ENCODE measurements around the gene DNAJC27. TPM values are rescaled to one million over a fixed set of nuclear protein-coding genes. Genes with fewer than 3 reads are reported as not detected.

DNAJC27 gene
- total RNA-seq, 2 experiments from 2014 or later: 9.3 to 9.6 TPM

DNA sequence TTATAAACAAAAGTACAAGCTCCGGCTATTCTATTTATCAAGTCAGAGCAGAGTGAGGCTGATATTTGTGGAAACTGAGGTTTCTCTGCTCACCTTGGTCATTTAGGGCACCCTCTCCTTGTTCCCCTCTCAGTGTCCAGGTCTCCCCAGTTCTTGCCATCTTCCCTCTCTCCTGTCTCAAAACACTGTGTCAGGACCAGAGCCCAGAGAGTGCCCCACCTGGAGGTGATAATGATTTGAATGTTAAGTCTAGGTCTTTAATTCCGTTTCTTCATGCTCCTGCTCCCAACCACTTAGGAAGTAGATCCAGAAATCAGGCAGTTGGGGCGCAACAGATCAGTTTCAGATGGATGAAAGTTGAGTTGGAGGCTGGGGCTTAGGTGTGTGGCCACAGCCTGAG, 42.5 kb downstream of the DNAJC27 start:
- ATAC-seq (ENCODE audit: low read depth): no peak
- Mint-ChIP-seq H3K4me1 (peaks cover 12% of the 10 kb centered on the region), H3K9me3 (no peaks in the 10 kb centered on the region), H3K36me3 (no peaks in the 10 kb centered on the region), H3K4me3 (no peak overlapping the region), H3K27me3 (no peaks in the 10 kb centered on the region), H3K27ac (no peak overlapping the region)
- no peak for DNase-seq
- POLR2A ChIA-PET: no interaction called here

DNA sequence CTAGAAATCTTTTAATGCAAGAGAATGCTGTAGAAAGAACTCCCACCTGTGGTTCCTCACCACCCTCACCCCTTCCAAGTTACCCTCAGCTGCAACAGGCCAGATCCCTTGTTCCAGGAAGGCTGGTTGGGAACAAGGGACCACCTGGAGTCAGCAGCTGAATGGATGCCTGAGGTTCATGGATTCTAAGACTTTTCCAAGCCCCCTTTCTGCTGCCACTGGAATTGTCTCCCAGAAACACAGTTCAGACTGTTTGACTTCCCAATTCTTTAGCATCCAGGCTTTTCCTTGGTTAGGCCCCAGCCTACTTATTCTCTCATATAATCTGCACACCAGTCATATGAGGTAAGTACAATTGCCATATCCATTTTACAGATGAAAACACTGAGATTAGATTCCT, 43.7 kb downstream of the DNAJC27 start:
- POLR2A ChIA-PET: no interaction called here
- no peaks in the 10 kb centered on the region for H3K36me3 Mint-ChIP-seq
- DNase-seq (no peak), ATAC-seq (ENCODE audit: low read depth) (no peak)
- H3K4me1 Mint-ChIP-seq: peaks cover 12% of the 10 kb centered on the region
- H3K27me3 Mint-ChIP-seq: no peaks in the 10 kb centered on the region
- no peak overlapping the region for H3K4me3 Mint-ChIP-seq
- H3K9me3 Mint-ChIP-seq: no peaks in the 10 kb centered on the region
- no peak overlapping the region for H3K27ac Mint-ChIP-seq

DNA sequence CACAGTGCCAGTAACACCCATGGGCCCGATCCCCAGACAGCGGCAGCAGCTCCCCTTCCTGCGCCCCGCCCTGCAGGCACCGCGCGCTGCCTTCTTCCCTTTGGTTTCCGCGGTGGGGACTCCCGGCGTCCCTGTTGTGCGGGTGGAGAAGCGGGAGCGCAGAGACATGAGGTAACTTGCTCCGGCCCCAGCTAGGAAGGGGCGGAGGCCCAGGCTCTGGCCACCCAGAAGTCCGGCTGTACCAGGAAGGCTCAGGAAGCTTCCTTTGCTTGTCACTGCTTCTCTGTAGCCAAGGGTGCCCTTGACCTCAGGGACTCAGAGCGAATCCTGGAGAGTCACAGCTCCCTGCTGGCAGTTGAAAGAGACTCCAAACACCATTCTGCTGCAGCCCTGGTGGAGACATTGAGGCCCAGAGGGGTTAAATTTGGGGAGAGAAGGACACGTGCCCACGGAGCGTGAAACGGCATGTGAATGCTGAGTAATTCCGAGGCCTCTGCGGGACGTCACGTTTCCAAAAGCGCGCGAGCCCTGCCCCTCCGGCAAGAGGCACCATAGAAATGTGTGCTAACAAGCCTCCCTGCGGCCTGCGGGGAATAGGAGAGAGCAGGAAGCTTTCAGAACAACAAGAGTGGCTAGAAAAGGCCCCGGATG, 45.0 kb downstream of the DNAJC27 start:
- no peaks in the 10 kb centered on the region for H3K9me3 Mint-ChIP-seq
- ATAC-seq (ENCODE audit: low read depth) (peak; percentile 49), DNase-seq (peak; percentile 51)
- no peaks in the 10 kb centered on the region for H3K36me3 Mint-ChIP-seq
- peaks cover 12% of the 10 kb centered on the region for H3K4me1 Mint-ChIP-seq
- H3K27me3 Mint-ChIP-seq: no peaks in the 10 kb centered on the region
- H3K27ac Mint-ChIP-seq: peak overlapping the region; percentile 57
- POLR2A ChIA-PET: interaction anchor here (0.6 kb wide), 1 partner anchor 17 kb away, joined by 4 read pairs; no protein-coding TSS in a partner anchor
- H3K4me3 Mint-ChIP-seq: peak overlapping the region; percentile 61

DNA sequence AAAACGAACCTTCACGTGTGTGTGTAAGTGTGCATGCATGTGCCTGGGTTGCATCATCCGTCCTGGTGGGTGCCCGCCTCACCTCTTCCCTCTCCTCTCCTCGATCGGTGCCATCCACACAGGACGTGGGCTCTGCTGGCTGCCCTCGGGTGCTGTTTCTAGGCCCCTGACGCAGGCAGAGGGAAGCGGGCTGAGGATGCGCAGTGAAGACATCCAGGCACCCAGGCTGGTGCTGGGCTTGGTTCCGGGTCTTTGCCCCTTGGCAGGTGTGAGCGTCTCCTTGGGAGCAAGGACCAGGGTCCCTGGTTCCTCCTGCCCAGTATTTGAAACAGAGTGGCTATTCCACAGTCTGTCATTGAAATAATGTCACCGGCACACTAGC, 45.5 kb downstream of the DNAJC27 start:
- Mint-ChIP-seq H3K27me3 (no peaks in the 10 kb centered on the region), H3K9me3 (no peaks in the 10 kb centered on the region), H3K36me3 (no peaks in the 10 kb centered on the region), H3K4me1 (peaks cover 10% of the 10 kb centered on the region), H3K4me3 (peak overlapping the region; percentile 61), H3K27ac (no peak overlapping the region)
- DNase-seq: no peak
- POLR2A ChIA-PET: interaction anchor here (0.6 kb wide), 1 partner anchor 17 kb away, joined by 4 read pairs; no protein-coding TSS in a partner anchor
- ATAC-seq (ENCODE audit: low read depth): no peak

DNA sequence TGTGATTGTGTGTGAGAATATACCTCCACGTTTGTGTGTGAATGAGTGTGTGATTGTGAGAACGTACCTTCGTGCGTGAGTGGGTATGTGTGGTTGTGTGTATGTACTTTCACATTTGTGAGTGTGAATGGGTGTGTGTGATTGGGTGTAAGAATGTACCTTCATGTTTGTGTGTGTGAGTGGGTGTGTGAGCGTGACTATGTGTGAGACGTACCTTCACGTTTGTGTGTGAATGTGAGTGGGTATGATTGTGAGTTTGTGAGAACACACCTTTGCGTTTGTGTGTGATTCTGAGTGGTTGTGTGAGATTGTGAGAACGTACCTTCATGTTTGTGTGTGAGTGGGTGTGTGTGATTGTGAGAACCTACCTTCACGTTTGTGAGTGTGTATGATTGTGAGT, 45.9 kb downstream of the DNAJC27 start:
- ATAC-seq (ENCODE audit: low read depth): no peak
- POLR2A ChIA-PET: interaction anchor here (0.6 kb wide), 1 partner anchor 18 kb away, joined by 4 read pairs; no protein-coding TSS in a partner anchor
- no peak overlapping the region for H3K27ac Mint-ChIP-seq

DNA sequence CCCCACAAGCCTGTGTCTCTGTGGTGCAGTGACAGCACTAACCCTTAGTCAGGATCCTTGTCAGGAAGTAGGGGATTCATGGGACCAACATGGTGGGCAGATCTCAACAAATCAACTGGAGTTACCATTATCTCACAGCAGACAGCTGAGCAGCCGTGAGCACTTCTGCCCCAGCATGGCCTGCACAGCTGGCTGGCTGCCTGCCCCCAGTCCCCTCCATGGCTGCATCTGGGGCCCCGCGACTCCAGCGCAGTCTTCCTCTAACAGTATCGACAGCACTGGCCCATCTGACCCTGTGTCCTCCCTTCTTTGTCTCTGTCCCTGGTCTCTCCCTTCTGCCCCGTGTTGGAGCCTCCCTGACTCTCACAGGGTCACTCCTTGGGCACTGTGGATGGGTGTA, 47.0 kb downstream of the DNAJC27 start:
- no peak overlapping the region for H3K27ac Mint-ChIP-seq
- H3K27me3 Mint-ChIP-seq: peaks cover 3% of the 10 kb centered on the region
- ATAC-seq (ENCODE audit: low read depth): no peak
- H3K4me3 Mint-ChIP-seq: no peak overlapping the region
- H3K36me3 Mint-ChIP-seq: no peaks in the 10 kb centered on the region
- peaks cover 9% of the 10 kb centered on the region for H3K4me1 Mint-ChIP-seq
- POLR2A ChIA-PET: no interaction called here
- no peaks in the 10 kb centered on the region for H3K9me3 Mint-ChIP-seq
- DNase-seq: no peak

More for the DNA sequence above, 45.9 kb downstream of the DNAJC27 start:
- Mint-ChIP-seq H3K9me3 (no peaks in the 10 kb centered on the region), H3K36me3 (no peaks in the 10 kb centered on the region), H3K27me3 (peaks cover 1% of the 10 kb centered on the region), H3K4me3 (no peak overlapping the region), H3K4me1 (peaks cover 10% of the 10 kb centered on the region)
- DNase-seq: no peak

DNA sequence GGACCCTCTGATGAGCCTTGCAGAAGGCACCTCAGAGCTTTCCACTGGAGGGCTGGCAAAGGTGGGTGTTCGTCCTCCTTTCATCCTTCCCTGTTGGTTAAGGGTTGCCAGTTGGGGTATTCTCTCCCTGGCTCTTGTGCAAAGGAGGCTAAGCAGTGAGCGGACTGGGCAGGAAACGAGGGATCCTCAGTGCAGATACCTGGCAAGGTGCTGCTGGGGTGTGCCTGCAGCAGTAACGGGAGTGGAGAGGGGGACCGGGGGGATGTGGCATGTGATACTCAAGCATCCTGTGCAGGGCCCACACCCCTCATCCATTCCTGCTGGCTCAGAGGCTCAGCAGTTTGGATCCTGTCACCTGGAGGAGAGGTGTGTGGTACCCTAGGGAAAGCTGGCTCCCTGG, 47.5 kb downstream of the DNAJC27 start:
- Mint-ChIP-seq H3K36me3 (no peaks in the 10 kb centered on the region), H3K27ac (no peak overlapping the region), H3K4me1 (peaks cover 10% of the 10 kb centered on the region)

DNA sequence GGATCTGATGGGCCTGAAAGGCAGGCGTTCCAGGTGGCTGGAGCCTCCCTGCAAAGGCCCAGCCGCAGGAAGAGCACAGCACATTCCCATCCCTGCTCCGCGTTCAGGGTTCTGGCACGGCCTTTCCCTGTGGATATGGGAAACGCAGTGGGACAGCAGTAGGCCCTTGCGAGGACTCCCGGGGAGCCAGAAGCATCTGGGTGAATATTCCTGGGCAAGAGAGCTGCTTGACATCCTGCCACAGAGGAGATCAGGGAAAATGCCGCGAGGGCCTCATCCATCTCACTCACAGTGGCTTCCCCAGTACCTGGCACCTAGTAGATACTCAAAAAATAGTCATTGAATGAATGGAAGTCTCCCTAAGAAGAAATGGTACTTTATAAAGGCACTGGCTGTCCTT, 48.6 kb downstream of the DNAJC27 start:
- peaks cover 18% of the 10 kb centered on the region for H3K4me1 Mint-ChIP-seq
- H3K9me3 Mint-ChIP-seq: no peaks in the 10 kb centered on the region
- DNase-seq: no peak
- no peak for ATAC-seq (ENCODE audit: low read depth)
- H3K4me3 Mint-ChIP-seq: no peak overlapping the region
- peaks cover 3% of the 10 kb centered on the region for H3K27me3 Mint-ChIP-seq
- H3K27ac Mint-ChIP-seq: no peak overlapping the region
- POLR2A ChIA-PET: no interaction called here
- peaks cover 2% of the 10 kb centered on the region for H3K36me3 Mint-ChIP-seq

More for the DNA sequence above, 47.5 kb downstream of the DNAJC27 start:
- ATAC-seq (ENCODE audit: low read depth) (no peak), DNase-seq (no peak)
- H3K4me3 Mint-ChIP-seq: no peak overlapping the region
- peaks cover 3% of the 10 kb centered on the region for H3K27me3 Mint-ChIP-seq
- POLR2A ChIA-PET: no interaction called here
- H3K9me3 Mint-ChIP-seq: no peaks in the 10 kb centered on the region

DNA sequence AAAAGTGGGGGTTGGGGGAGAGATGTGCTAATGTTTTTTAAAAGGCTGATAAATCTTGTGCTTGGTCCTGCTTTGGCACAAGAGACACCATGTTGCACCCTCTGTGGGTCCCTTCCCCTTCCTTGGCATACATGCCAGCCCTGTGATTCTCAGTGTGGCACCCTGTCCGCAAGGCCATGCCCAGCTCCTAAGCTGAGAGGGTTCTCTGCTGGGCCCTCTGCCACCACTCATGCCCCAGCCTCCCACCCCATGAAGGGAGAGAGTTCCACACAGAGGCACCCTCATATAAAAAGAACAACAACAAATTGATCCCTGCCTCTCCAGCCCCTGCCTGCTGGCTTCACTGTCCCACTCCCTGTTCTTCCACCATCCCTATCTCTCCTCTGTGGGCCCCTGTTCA, 49.2 kb downstream of the DNAJC27 start:
- H3K27ac Mint-ChIP-seq: no peak overlapping the region
- POLR2A ChIA-PET: no interaction called here
- H3K4me1 Mint-ChIP-seq: peaks cover 24% of the 10 kb centered on the region
- peaks cover 3% of the 10 kb centered on the region for H3K27me3 Mint-ChIP-seq
- H3K36me3 Mint-ChIP-seq: peaks cover 3% of the 10 kb centered on the region
- no peak for ATAC-seq (ENCODE audit: low read depth)
- DNase-seq: no peak
- no peaks in the 10 kb centered on the region for H3K9me3 Mint-ChIP-seq
- no peak overlapping the region for H3K4me3 Mint-ChIP-seq

DNA sequence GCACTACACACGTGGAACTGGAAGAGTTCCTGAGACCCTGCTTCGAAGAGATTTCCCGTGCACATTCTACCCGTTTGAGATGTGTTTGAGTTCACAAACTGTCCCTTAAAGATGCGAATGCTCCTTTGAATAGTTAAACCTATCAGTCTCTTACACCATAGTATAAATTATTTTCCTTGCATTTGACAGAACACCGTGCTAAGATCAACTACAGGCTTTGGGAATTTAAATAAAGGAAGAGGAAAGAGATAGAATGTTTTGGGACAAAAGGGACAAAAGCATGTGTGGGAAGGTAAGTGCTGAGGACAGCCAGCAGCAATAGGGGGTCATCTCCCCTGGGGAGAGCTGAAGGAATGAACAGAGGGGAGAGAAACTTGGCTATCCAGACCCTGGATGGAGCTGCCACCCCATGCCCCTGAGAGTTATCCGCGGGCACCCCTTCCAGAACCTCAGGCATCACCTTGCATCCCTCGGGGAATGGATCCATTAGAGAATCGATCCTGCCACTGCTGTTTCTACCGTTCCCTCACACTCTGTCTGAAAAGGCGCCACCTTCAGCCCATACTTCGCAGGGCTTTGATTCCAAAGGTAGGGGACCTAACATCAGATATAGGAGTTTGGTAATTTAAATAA, 50.8 kb downstream of the DNAJC27 start:
- ATAC-seq (ENCODE audit: low read depth): no peak
- POLR2A ChIA-PET: no interaction called here
- peaks cover 29% of the 10 kb centered on the region for H3K4me1 Mint-ChIP-seq
- no peak overlapping the region for H3K27ac Mint-ChIP-seq
- peak overlapping the region; percentile 63 for H3K4me3 Mint-ChIP-seq
- peaks cover 3% of the 10 kb centered on the region for H3K27me3 Mint-ChIP-seq
- no peak for DNase-seq
- peaks cover 3% of the 10 kb centered on the region for H3K36me3 Mint-ChIP-seq
- H3K9me3 Mint-ChIP-seq: no peaks in the 10 kb centered on the region

DNA sequence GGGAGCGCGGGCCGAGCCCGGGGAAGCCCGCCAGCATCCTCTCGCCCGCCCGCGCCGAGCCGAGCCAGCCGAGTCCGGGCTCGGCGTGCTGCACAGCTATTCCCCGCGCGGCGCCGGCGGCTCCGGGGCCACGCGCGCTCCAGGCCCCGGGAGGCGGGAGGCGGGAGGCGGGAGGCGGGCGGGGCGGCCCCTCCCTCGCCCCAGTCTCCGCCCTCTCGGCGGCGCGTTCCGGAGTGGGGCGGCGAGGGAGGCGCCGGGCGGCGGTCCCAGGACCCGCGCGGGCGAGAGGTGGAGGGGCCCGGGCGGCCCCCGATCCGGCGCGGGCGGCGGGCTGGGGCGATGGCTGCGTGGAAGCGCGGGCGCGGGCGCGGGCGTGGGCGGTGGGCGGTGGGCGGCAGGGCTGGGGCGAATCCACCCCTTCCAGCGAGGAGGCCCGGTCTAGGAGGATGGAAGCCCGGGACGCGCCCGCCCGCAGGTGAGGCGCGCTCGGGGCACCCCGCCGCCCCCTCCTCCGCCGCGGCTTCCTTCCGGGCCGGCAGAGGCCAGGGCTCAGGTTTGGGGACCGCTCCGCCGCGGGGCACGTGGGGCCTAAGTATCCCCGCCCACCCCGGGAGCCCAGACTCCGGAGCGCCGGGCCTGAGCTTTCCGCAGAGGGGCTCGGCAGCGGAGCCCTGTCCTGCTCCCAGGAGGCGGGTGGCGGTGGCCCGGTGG, 51.5 kb downstream of the DNAJC27 start, which contains the start of gene ADCY3:
Gene ADCY3, minus strand, starts transcription at position 140 of the 711 bp plus-strand sequence. CDS start 1,250 bp downstream, outside the sequence.
- ATAC-seq (ENCODE audit: low read depth): peak; percentile 58
- H3K27ac Mint-ChIP-seq: peak within 1 kb of the TSS; percentile 82
- H3K4me3 Mint-ChIP-seq: peak within 1 kb of the TSS; percentile 81
- peaks cover 29% of the 10 kb centered on the region for H3K4me1 Mint-ChIP-seq
- peaks cover 3% of the 10 kb centered on the region for H3K27me3 Mint-ChIP-seq
- peak; percentile 75 for DNase-seq
- POLR2A ChIA-PET: interaction anchor here (0.6 to 1.1 kb wide), 2 partner anchors 15 to 243 kb away, joined by 3 to 4 read pairs; no protein-coding TSS in a partner anchor
- no peaks in the 10 kb centered on the region for H3K9me3 Mint-ChIP-seq
- peaks cover 3% of the 10 kb centered on the region for H3K36me3 Mint-ChIP-seq

DNA sequence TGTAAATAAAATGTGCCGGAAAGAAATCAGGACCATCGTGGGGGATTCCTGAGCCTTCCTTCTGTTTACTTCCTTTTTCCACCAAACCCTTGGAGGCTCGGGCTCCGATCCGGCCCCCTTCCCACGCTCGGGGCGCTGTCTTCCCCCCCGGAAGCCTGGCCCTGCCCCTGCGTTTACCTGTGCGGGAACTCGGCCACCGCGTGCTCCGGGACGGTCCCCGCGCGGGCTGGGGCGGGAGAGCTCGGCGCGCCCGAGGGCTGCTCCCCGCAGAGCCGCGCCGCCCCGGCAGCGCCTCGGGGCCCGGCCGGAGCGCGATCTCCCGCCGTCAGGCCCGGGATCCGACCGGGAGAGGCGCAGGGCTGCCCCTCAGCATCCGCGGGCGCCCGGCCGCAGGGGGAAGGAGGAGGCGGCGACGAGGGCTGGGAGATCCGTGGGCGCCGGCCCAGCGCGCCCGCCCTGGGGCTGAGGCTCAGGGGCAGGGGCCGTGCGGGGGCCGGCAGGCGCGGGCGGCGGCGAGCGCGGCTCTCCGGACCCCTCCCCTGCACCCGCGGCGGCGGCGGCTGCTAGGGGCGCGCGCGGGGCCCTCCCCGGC, 52.2 kb downstream of the DNAJC27 start:
- Mint-ChIP-seq H3K9me3 (no peaks in the 10 kb centered on the region), H3K4me1 (peaks cover 32% of the 10 kb centered on the region), H3K36me3 (peaks cover 8% of the 10 kb centered on the region), H3K27ac (peak overlapping the region; percentile 82), H3K4me3 (peak overlapping the region; percentile 81), H3K27me3 (peaks cover 3% of the 10 kb centered on the region)
- POLR2A ChIA-PET: interaction anchor here (1.1 kb wide), 1 partner anchor 15 kb away, joined by 3 read pairs; no protein-coding TSS in a partner anchor
- ATAC-seq (ENCODE audit: low read depth) (peak; percentile 26), DNase-seq (no peak)

DNA sequence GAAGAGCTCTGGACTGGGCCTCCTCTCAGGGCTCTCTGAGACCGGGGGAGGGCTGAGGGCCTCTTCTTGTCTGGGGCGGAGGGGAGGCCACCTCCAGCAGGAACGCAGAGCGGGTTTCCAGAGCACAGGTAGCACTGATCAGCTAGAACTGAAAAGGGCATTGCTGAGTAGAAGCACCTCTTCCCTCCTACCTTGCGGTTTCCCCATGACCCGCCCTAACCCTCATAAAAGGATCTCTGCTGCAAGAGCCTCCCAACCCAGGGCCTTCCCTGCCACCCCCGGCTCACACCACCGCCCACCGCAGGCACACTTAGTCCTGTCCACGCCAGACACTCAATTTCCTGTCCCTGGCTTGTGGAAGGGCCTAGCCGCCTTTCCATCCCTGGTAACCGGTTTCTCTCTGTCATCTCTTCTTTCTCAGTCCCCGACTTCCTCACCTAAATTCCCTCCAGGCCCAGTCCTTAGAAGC, 52.7 kb downstream of the DNAJC27 start:
- peak overlapping the region; percentile 82 for H3K27ac Mint-ChIP-seq
- H3K9me3 Mint-ChIP-seq: no peaks in the 10 kb centered on the region
- H3K4me1 Mint-ChIP-seq: peaks cover 32% of the 10 kb centered on the region
- peak overlapping the region; percentile 81 for H3K4me3 Mint-ChIP-seq
- POLR2A ChIA-PET: interaction anchor here (1.1 kb wide), 1 partner anchor 14 kb away, joined by 3 read pairs; no protein-coding TSS in a partner anchor
- peaks cover 12% of the 10 kb centered on the region for H3K36me3 Mint-ChIP-seq
- peak; percentile 58 for ATAC-seq (ENCODE audit: low read depth)
- peaks cover 3% of the 10 kb centered on the region for H3K27me3 Mint-ChIP-seq
- DNase-seq: peak; percentile 71
